ENCODE data around the gene DLGAP1. TPM values are rescaled to one million over a fixed set of nuclear protein-coding genes. Genes with fewer than 3 reads are reported as not detected.

Gene DLGAP1
- total RNA-seq, 1 experiment from 2014 or later: 23.2 TPM

DNA sequence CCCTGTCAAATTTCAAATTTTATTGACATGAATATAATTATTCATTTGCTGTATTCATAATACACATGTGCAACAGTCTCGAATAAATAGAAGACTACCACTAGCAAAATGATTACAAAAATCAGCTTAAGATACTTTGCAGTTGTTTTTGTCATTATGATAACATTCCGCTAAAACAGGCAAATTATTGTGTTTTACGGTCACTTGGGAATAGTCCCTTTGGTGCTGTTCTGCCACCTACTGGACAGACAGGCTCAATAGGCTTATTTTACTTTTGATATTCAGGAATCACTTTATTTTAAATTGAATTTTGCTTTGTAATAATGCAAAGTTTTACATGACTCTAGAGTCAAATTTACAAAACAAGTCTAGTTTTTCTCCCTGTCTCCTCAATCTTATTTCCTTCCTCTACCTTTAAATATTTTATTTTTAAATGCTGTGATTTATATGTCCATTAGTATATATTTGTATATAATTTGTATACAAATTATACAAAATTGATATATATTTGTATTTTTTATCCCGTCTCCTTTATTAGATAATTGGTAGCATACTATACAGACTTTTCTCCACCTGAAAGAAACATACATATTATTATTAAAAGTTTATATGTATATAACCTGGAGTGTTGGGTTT is 456.3 kb downstream of the DLGAP1 start:
- H3K27me3 ChIP-seq (ENCODE audit: insufficient read depth, low read length): no peaks in the 10 kb centered on the region
- TF ChIP-seq, protein P1, sequence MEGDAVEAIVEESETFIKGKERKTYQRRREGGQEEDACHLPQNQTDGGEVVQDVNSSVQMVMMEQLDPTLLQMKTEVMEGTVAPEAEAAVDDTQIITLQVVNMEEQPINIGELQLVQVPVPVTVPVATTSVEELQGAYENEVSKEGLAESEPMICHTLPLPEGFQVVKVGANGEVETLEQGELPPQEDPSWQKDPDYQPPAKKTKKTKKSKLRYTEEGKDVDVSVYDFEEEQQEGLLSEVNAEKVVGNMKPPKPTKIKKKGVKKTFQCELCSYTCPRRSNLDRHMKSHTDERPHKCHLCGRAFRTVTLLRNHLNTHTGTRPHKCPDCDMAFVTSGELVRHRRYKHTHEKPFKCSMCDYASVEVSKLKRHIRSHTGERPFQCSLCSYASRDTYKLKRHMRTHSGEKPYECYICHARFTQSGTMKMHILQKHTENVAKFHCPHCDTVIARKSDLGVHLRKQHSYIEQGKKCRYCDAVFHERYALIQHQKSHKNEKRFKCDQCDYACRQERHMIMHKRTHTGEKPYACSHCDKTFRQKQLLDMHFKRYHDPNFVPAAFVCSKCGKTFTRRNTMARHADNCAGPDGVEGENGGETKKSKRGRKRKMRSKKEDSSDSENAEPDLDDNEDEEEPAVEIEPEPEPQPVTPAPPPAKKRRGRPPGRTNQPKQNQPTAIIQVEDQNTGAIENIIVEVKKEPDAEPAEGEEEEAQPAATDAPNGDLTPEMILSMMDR (conservative IDR thresholded peaks at IDR 0.05): peak; percentile 84
- H3K79me2 ChIP-seq (ENCODE audit: insufficient read depth, low read length): no peaks in the 10 kb centered on the region
- no peaks in the 10 kb centered on the region for H4K20me1 ChIP-seq (ENCODE audit: control insufficient read depth, insufficient read depth, insufficient read length)
- Mint-ChIP-seq H3K27me3 (ENCODE audit: low read depth) (no peaks in the 10 kb centered on the region; the same call in 1 of the 2 replicates), H3K4me3 (no peak overlapping the region), H3K9me3 (no peaks in the 10 kb centered on the region), H3K27ac (no peak overlapping the region), H3K4me1 (peaks cover 11 to 18% of the 10 kb centered on the region in 2 experiments), H3K36me3 (ENCODE audit: insufficient read depth in 1 of 3, low read depth in 3 of 3) (peaks cover 0 to 5% (median 3%) of the 10 kb centered on the region in 3 experiments; a peak in 3 of 7 replicates)
- no peak overlapping the region for H3K4ac ChIP-seq (ENCODE audit: low read depth, low read length)
- H2BK20ac ChIP-seq (ENCODE audit: low read depth, low read length, poor library complexity, severe bottlenecking): no peak overlapping the region
- H3K56ac ChIP-seq (ENCODE audit: insufficient read length, low read depth, low read length): no peak overlapping the region
- H3K18ac ChIP-seq (ENCODE audit: insufficient read length, low read depth, low read length): no peak overlapping the region
- no peak overlapping the region for H3T11ph ChIP-seq (ENCODE audit: low read length)
- no peak overlapping the region for H2BK15ac ChIP-seq (ENCODE audit: low read depth, low read length)
- H3K14ac ChIP-seq (ENCODE audit: insufficient read depth, low read length): no peak overlapping the region
- H3K4me1 ChIP-seq (ENCODE audit: insufficient read depth, low read length): no peaks in the 10 kb centered on the region; the same call in 1 of the 2 replicates
- no peaks in the 10 kb centered on the region for H3K23me2 ChIP-seq (ENCODE audit: insufficient read length, low read depth, low read length, poor library complexity, severe bottlenecking)
- no peak overlapping the region for H2BK5ac ChIP-seq (ENCODE audit: insufficient read length, low read length)
- no peak overlapping the region for H4K5ac ChIP-seq (ENCODE audit: insufficient read length, low read depth, low read length)
- no peak overlapping the region for H4K8ac ChIP-seq (replicated peaks; ENCODE audit: insufficient read length, low read depth, low read length)
- no peak overlapping the region for H4K91ac ChIP-seq (ENCODE audit: insufficient read length, low read depth, low read length)
- no peak overlapping the region for H2BK120ac ChIP-seq (ENCODE audit: low read depth, low read length, poor library complexity, severe bottlenecking)
- H3K23ac ChIP-seq (ENCODE audit: insufficient read length, low read depth, low read length): no peak overlapping the region
- H3K79me1 ChIP-seq (ENCODE audit: insufficient read depth, low read depth, low read length, poor library complexity, severe bottlenecking): no peaks in the 10 kb centered on the region
- H2AK5ac ChIP-seq (ENCODE audit: insufficient read length, low read length): no peak overlapping the region
- H3K27ac ChIP-seq (ENCODE audit: insufficient read length, low read depth, low read length): no peak overlapping the region
- H3K9ac ChIP-seq (ENCODE audit: extremely low read depth, insufficient read length, low read length): no peak overlapping the region
- H3K9me3 ChIP-seq (ENCODE audit: control insufficient read depth, low read depth, low read length): no peaks in the 10 kb centered on the region
- H2AFZ ChIP-seq (ENCODE audit: low read length): no peak overlapping the region
- no peak overlapping the region for H2BK12ac ChIP-seq (ENCODE audit: insufficient read length, low read depth, low read length)
- WGBS (ENCODE audit: extremely low coverage, insufficient read length, low lambda C conversion rate): no CpG with 5 or more reads among the region's 4 CpGs
- no peak overlapping the region for H3K4me2 ChIP-seq (ENCODE audit: insufficient read depth, insufficient read length, low read length)
- no peak for DNase-seq
